ENCODE data around the gene SH3TC2. TPM values are rescaled to one million over a fixed set of nuclear protein-coding genes. Genes with fewer than 3 reads are reported as not detected.
A peak's percentile ranks its signal among the peaks of the same experiment; 100 is the strongest.

SH3TC2 gene
- total and polyA plus RNA-seq, 2 of the 4 experiments (the other 2 are of a cell fraction): 3.4 to 7.9 TPM

DNA sequence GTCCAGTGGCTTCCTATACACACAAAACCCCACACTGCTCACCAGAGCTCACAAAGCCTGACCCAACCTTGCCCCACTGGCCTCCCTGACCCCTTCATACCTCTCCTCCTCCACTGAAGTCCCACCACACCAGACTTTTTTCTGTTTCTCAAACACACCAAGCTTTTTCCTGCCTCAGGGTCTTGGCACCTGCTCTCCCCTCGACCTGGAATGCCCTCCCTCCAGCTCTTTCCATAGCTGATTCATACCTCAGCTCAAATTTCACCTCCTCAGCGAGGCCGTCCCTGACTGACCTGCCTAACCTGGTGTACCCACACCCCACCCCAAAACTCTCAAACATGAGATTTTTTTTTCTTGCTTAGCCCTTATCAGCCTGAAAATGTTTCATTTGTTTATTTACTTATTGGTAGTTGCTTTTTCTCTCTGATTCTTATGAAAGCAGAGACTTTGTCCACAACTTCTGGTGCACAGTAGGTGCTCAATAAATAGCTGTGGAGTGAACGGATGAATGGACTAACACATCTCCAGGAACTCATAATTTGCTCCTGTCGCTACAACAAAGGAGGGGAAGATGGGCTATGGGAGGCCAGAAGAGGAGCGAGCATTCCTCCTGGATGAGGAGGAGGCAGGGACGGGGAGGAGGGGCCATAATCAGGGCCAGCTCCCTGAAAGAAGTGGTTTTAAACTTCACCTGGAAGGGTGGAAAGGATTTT, 84.3 kb downstream of the SH3TC2 start:
- Histone ChIP-seq H3K56ac (ENCODE audit: extremely low read depth, insufficient read depth, low read length) (no peak overlapping the region), H3K18ac (ENCODE audit: low read depth, low read length) (no peak overlapping the region), H4K5ac (ENCODE audit: low read depth, low read length) (no peak overlapping the region), H3K27ac (ENCODE audit: insufficient read depth, low read length) (no peak overlapping the region), H3K36me3 (ENCODE audit: control insufficient read depth, insufficient read depth, low read length) (no peaks in the 10 kb centered on the region), H3K4ac (ENCODE audit: low read depth, low read length) (peak overlapping the region; percentile 50; the same call in 1 of the 2 replicates), H4K8ac (ENCODE audit: low read depth in 2 of 2, low read length in 2 of 2) (peak overlapping the region in 1 of 2 experiments; percentile 6; a peak in 1 of 4 replicates), H3K9ac (ENCODE audit: low read depth, low read length) (no peak overlapping the region), H2BK20ac (ENCODE audit: low read depth, low read length) (peak overlapping the region; percentile 67), H4K20me1 (ENCODE audit: insufficient read depth, low read length) (no peaks in the 10 kb centered on the region), H3K27me3 (ENCODE audit: control insufficient read depth, insufficient read depth, low read length) (no peaks in the 10 kb centered on the region), H2AK5ac (ENCODE audit: low read depth, low read length) (peak overlapping the region; percentile 54), H3K14ac (replicated peaks; ENCODE audit: low read depth, low read length) (peak overlapping the region; percentile 19; the same call in 1 of the 2 replicates), H3K9me3 (ENCODE audit: control insufficient read depth, insufficient read depth, low read length) (no peaks in the 10 kb centered on the region), H4K91ac (ENCODE audit: insufficient read depth, low read depth, low read length) (peak overlapping the region; percentile 31; the same call in 1 of the 2 replicates), H2BK120ac (ENCODE audit: low read depth, low read length) (peak overlapping the region; percentile 51), H3K4me3 (ENCODE audit: insufficient read depth, low read depth, low read length) (no peak overlapping the region), H3K9me1 (ENCODE audit: insufficient read depth, low read length) (peaks cover 19% of the 10 kb centered on the region), H3K23ac (ENCODE audit: low read depth, low read length) (peak overlapping the region; percentile 24; the same call in 1 of the 2 replicates), H2BK15ac (ENCODE audit: low read depth, low read length) (peak overlapping the region; percentile 14; the same call in 1 of the 3 replicates), H3K79me1 (ENCODE audit: low read depth in 1 of 2, low read length in 2 of 2) (no peaks in the 10 kb centered on the region), H3K4me2 (ENCODE audit: low read depth, low read length) (no peak overlapping the region), H2AFZ (replicated peaks; ENCODE audit: low read length, poor library complexity) (peak overlapping the region; percentile 28), H2AK9ac (replicated peaks; ENCODE audit: low read depth, low read length, poor library complexity) (peak overlapping the region; percentile 51), H3K4me1 (ENCODE audit: control insufficient read depth, insufficient read depth, low read length) (peaks cover 19% of the 10 kb centered on the region), H2BK5ac (ENCODE audit: low read depth, low read length, poor library complexity, severe bottlenecking) (no peak overlapping the region)
- CTCF ChIA-PET: interaction anchor here (1.3 to 3.0 kb wide), 3 partner anchors 18 to 248 kb away, joined by 3 to 7 read pairs (median 7); no protein-coding TSS in a partner anchor
- POLR2A ChIA-PET (ENCODE audit: unreplicated experiment): interaction anchor here (0.6 kb wide), 1 partner anchor 253 kb away, joined by 3 read pairs; no protein-coding TSS in a partner anchor
- no peak for TF ChIP-seq FOS (IDR thresholded peaks at IDR 0.05; ENCODE audit: low read depth, low read length)
- TF ChIP-seq BHLHE40 (IDR thresholded peaks at IDR 0.05; ENCODE audit: low read depth, low read length): no peak
- no peak for TF ChIP-seq CEBPB (IDR thresholded peaks at IDR 0.05; ENCODE audit: low read depth, low read length)
- no peak for TF ChIP-seq MAZ (IDR thresholded peaks at IDR 0.05; ENCODE audit: borderline replicate concordance, low read depth, low read length)
- TF ChIP-seq SMC3 (IDR thresholded peaks at IDR 0.05; ENCODE audit: low read depth, low read length): no peak
- no TSS peak for BruUV-seq (replicated peaks)
- intact Hi-C loops (cut with micrococcal nuclease) (no loop called here), in situ Hi-C loops (cut with MboI; ENCODE audit: low sequenced_read_pairs) (no loop called here), dilution Hi-C loops (cut with HindIII; ENCODE audit: low sequenced_read_pairs, unreplicated experiment) (no loop called here)
- no peak for ATAC-seq (ENCODE audit: low read depth)
- DNase-seq: no peak
- 60% methylated on average over 1 of the region's 7 CpGs; no CpG with 5 or more reads in 1 of the 2 experiments for WGBS, 2 experiments (ENCODE audit: extremely low coverage in 2 of 2, insufficient read length in 1 of 2)

Measured in IMR-90 (cell line).